ENCODE measurements around the gene MAST4.
"Not testable (repeated sequence)": the region's sequence is repeated elsewhere in the genome, so short reads cannot be mapped to it uniquely, and the experiment has no call there.

Gene MAST4

GRCh38 chr5:67115817-67116216 lies 519.6 kb downstream of the MAST4 start:
- H3K4me3 ChIP-seq (ENCODE audit: low read depth in 1 of 2, low read length in 2 of 2), result no peak overlapping the region
- H3K27ac ChIP-seq (ENCODE audit: low read depth, low read length), result no peak overlapping the region
- H3K27me3 ChIP-seq (ENCODE audit: control insufficient read depth in 1 of 2, insufficient read depth in 2 of 2, low read length in 2 of 2), result no peaks in the 10 kb centered on the region
- no peaks in the 10 kb centered on the region for H3K4me1 ChIP-seq (ENCODE audit: insufficient read depth, low read length)
- H3K9ac ChIP-seq (ENCODE audit: low read length), result no peak overlapping the region
- no peaks in the 10 kb centered on the region for H3K9me3 ChIP-seq (ENCODE audit: low read length)
- peaks cover 4% of the 10 kb centered on the region for H3K36me3 ChIP-seq (ENCODE audit: insufficient read depth, low read length)

DNA sequence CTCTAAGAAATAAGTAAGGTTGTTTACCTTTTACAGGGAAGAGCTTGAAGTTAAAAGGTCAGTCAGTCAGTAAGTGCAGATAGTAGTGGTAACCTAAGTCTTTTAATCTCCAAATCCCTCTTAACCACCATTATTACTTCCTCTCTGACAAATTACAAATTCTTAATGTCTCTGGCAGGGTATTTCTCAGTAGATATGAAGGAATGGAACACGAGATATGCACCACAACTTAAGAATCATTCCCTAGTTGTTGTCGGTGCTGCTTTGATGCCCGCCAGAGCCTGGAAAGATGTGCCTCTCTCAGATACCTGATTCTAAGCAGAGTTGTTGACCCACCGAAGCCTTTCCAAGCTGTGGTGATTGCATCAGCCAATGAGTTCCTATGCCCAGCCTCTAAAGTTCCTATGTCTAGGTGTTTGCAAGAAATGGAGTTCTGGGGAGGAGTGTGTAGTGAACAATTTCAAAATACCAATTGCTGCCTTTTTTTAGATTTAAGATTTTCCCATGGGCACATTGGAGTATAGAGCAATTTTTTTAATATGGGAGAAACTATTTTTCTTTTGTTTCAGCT lies 521.9 kb downstream of the MAST4 start:
- Histone ChIP-seq H3K27ac (ENCODE audit: low read depth, low read length) (no peak overlapping the region), H3K36me3 (ENCODE audit: insufficient read depth, low read length) (peaks cover 3% of the 10 kb centered on the region), H3K4me3 (ENCODE audit: low read depth in 1 of 2, low read length in 2 of 2) (no peak overlapping the region), H3K27me3 (ENCODE audit: control insufficient read depth in 1 of 2, insufficient read depth in 2 of 2, low read length in 2 of 2) (no peaks in the 10 kb centered on the region), H3K4me1 (ENCODE audit: insufficient read depth, low read length) (no peaks in the 10 kb centered on the region), H3K9ac (ENCODE audit: low read length) (no peak overlapping the region), H3K9me3 (ENCODE audit: low read length) (no peaks in the 10 kb centered on the region)

DNA sequence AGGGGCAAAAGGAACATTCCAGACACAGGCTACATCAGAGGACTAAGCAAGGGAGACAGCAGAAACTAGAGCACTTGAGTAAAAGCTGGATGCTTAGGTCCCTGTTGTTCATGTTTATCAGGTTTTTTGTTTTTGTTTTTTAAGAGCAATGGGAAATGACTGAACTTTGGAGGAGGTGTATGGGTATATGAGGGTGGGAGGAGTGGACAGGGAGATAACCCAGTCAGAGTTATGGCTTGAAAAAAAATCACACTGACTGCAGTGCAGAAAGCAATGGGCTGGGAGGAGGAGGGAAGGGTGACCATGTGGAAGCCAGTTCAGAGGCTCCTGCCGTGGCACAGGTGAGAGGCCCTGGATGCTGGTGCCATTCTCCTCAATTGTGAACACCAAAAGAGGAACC lies 522.8 kb downstream of the MAST4 start:
- Histone ChIP-seq H3K36me3 (ENCODE audit: insufficient read depth, low read length) (peaks cover 3% of the 10 kb centered on the region), H3K27ac (ENCODE audit: low read depth, low read length) (no peak overlapping the region)

DNA sequence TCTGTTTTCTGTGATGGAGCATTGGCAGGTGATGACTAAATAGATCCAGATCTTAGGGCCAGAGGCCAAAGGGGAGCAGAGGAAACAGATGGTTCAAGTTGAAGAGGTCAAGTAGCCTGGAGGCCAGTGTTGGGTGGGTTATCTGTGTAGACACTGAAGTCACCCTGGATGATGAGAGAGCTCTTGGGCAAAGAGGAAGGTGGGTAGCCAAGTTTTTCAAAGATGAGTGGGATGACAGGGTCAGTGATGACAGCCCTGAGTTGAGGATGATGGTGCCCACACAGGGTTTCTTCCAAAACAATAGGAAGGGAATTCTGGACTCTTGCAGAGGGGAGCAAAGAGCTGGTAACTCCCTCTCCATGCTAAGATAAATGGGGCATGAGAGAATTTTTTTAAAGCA lies 523.8 kb downstream of the MAST4 start:
- Histone ChIP-seq H3K4me3 (ENCODE audit: low read depth in 1 of 2, low read length in 2 of 2) (no peak overlapping the region), H3K36me3 (ENCODE audit: insufficient read depth, low read length) (peaks cover 3% of the 10 kb centered on the region), H3K27me3 (ENCODE audit: control insufficient read depth in 1 of 2, insufficient read depth in 2 of 2, low read length in 2 of 2) (no peaks in the 10 kb centered on the region), H3K27ac (ENCODE audit: low read depth, low read length) (no peak overlapping the region), H3K4me1 (ENCODE audit: insufficient read depth, low read length) (no peaks in the 10 kb centered on the region), H3K9ac (ENCODE audit: low read length) (no peak overlapping the region), H3K9me3 (ENCODE audit: low read length) (no peaks in the 10 kb centered on the region)

More for the DNA sequence above, 522.8 kb downstream of the MAST4 start:
- Histone ChIP-seq H3K4me3 (ENCODE audit: low read depth in 1 of 2, low read length in 2 of 2) (no peak overlapping the region), H3K4me1 (ENCODE audit: insufficient read depth, low read length) (no peaks in the 10 kb centered on the region), H3K9ac (ENCODE audit: low read length) (no peak overlapping the region), H3K9me3 (ENCODE audit: low read length) (no peaks in the 10 kb centered on the region), H3K27me3 (ENCODE audit: control insufficient read depth in 1 of 2, insufficient read depth in 2 of 2, low read length in 2 of 2) (no peaks in the 10 kb centered on the region)

DNA sequence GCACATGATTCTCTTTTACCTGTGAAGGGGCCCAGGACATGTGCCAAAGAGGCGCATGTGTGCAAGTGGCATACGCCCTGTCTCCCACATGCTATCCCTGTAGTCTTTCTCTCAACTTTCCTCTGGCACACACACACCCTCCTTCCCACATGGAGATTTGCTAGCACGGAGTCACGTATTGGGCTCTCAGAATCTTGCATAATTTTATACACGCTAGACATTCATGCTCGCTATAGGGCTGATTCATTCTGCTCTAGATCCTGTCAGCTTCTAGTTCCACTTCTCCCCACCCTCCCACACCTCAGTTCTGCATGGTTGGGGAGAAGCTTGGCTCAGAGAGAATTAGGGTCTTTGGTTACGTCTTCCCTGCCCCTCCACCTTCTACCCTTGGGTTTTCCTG lies 527.6 kb downstream of the MAST4 start:
- Histone ChIP-seq H3K27me3 (ENCODE audit: control insufficient read depth in 1 of 2, insufficient read depth in 2 of 2, low read length in 2 of 2) (no peaks in the 10 kb centered on the region), H3K36me3 (ENCODE audit: insufficient read depth, low read length) (peaks cover 3% of the 10 kb centered on the region), H3K4me3 (ENCODE audit: low read depth in 1 of 2, low read length in 2 of 2) (no peak overlapping the region), H3K4me1 (ENCODE audit: insufficient read depth, low read length) (no peaks in the 10 kb centered on the region), H3K27ac (ENCODE audit: low read depth, low read length) (no peak overlapping the region), H3K9ac (ENCODE audit: low read length) (no peak overlapping the region), H3K9me3 (ENCODE audit: low read length) (no peaks in the 10 kb centered on the region)

- no peak overlapping the region for H3K9ac ChIP-seq (ENCODE audit: low read length)
- H3K9me3 ChIP-seq (ENCODE audit: low read length), result no peaks in the 10 kb centered on the region
- no peaks in the 10 kb centered on the region for H3K4me1 ChIP-seq (ENCODE audit: insufficient read depth, low read length)
- no peak overlapping the region for H3K27ac ChIP-seq (ENCODE audit: low read depth, low read length)
- peaks cover 3% of the 10 kb centered on the region for H3K36me3 ChIP-seq (ENCODE audit: insufficient read depth, low read length)
- no peak overlapping the region for H3K4me3 ChIP-seq (ENCODE audit: low read depth in 1 of 2, low read length in 2 of 2)
- no peaks in the 10 kb centered on the region for H3K27me3 ChIP-seq (ENCODE audit: control insufficient read depth in 1 of 2, insufficient read depth in 2 of 2, low read length in 2 of 2)
These were observed 528.4 kb downstream of the MAST4 start for GRCh38 chr5:67124556-67124955.

DNA sequence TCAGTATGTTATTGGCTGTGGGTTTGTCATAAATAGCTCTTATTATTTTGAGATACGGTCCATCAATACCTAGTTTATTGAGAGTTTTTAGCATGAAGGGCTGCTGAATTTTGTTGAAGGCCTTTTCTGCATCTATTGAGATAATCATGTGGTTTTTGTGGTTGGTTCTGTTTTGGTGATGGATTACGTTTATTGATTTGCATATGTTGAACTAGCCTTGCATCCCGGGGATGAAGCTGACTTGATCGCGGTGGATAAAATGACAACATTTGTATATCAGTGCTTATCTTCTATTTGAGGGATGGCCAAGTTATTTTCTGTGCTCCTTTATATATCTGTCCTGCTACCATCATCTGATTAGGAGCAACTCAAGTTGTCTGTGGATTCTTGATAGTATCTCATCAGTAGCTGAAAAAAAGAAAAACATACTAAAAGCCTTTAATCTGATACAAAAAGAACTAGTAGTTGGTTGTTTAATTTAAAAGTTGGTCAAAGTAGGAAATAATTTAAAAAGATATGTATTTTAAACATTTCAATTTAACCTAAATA lies 531.2 kb downstream of the MAST4 start:
- H3K9ac ChIP-seq (ENCODE audit: low read length), result not testable (repeated sequence)

DNA sequence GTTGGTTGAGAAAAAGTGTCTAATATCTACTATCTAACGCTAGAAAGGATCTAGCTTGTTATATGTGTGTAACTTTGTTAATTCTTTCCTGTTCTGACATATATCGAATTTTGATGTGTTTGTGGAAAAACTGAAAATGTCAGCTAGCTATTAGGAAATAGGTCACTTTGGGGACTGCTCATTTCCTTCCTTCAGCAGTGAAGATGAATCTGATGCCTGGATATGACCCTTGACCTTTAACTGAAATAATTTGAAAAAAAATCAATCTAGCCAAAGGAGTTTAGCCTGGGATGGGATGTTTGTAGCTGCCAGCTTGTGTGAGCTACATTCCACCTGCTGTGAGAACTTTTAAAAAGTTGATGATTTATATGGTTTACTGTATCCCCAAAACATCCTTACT lies 533.6 kb downstream of the MAST4 start:
- no peaks in the 10 kb centered on the region for H3K9me3 ChIP-seq (ENCODE audit: low read length)
- no peak overlapping the region for H3K4me3 ChIP-seq (ENCODE audit: low read depth in 1 of 2, low read length in 2 of 2)
- no peak overlapping the region for H3K27ac ChIP-seq (ENCODE audit: low read depth, low read length)
- no peaks in the 10 kb centered on the region for H3K4me1 ChIP-seq (ENCODE audit: insufficient read depth, low read length)
- no peak overlapping the region for H3K9ac ChIP-seq (ENCODE audit: low read length)
- peaks cover 16% of the 10 kb centered on the region for H3K36me3 ChIP-seq (ENCODE audit: insufficient read depth, low read length)
- H3K27me3 ChIP-seq (ENCODE audit: control insufficient read depth in 1 of 2, insufficient read depth in 2 of 2, low read length in 2 of 2), result no peaks in the 10 kb centered on the region

More for the DNA sequence above, 531.2 kb downstream of the MAST4 start:
- not testable (repeated sequence) for H3K27ac ChIP-seq (ENCODE audit: low read depth, low read length); H3K4me1 ChIP-seq (ENCODE audit: insufficient read depth, low read length); H3K27me3 ChIP-seq (ENCODE audit: control insufficient read depth in 1 of 2, insufficient read depth in 2 of 2, low read length in 2 of 2); H3K9me3 ChIP-seq (ENCODE audit: low read length); H3K4me3 ChIP-seq (ENCODE audit: low read depth in 1 of 2, low read length in 2 of 2)
- peaks cover 13% of the 10 kb centered on the region for H3K36me3 ChIP-seq (ENCODE audit: insufficient read depth, low read length)

DNA sequence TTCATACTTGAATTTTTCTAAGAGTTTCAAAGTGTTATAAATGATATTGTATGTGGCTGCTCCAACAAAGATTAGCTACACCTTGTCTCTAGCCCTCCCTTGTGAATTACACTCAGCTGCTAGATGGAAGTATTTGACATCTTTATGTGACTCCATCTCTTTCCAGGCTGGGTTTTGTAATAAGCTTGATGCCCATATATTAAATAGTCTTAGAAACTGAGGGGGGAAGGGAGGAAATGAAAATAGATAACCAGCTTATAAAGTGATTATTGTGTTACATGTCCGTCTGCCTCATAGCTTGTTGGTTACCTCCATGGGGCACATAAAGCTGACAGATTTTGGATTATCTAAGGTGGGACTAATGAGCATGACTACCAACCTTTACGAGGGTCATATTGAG lies 537.0 kb downstream of the MAST4 start:
- Histone ChIP-seq H3K27ac (ENCODE audit: low read depth, low read length) (no peak overlapping the region), H3K9ac (ENCODE audit: low read length) (no peak overlapping the region), H3K36me3 (ENCODE audit: insufficient read depth, low read length) (peaks cover 44% of the 10 kb centered on the region), H3K4me1 (ENCODE audit: insufficient read depth, low read length) (no peaks in the 10 kb centered on the region), H3K27me3 (ENCODE audit: control insufficient read depth in 1 of 2, insufficient read depth in 2 of 2, low read length in 2 of 2) (no peaks in the 10 kb centered on the region), H3K4me3 (ENCODE audit: low read depth in 1 of 2, low read length in 2 of 2) (no peak overlapping the region), H3K9me3 (ENCODE audit: low read length) (no peaks in the 10 kb centered on the region)

DNA sequence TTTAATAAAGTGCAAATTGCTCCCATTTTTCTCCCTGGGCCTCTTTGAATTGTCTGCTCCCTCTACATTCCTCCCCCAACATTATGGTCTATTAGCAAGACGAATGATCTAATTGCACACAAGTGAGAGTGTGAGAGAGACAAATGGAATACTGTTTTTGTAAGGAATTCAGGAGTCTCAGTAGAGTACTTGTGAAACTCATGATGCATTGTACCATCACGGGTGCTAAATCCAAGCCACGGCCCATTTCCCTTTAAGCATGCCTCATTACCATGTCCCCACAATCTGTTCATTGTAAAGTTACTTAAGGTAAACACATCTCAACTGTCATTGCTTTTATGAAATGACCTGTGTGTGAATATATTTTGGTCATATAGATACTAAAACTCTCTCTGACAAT lies 537.6 kb downstream of the MAST4 start:
- H3K27ac ChIP-seq (ENCODE audit: low read depth, low read length), result no peak overlapping the region
- H3K9ac ChIP-seq (ENCODE audit: low read length), result no peak overlapping the region
- no peaks in the 10 kb centered on the region for H3K4me1 ChIP-seq (ENCODE audit: insufficient read depth, low read length)
- H3K27me3 ChIP-seq (ENCODE audit: control insufficient read depth in 1 of 2, insufficient read depth in 2 of 2, low read length in 2 of 2), result no peaks in the 10 kb centered on the region
- peaks cover 44% of the 10 kb centered on the region for H3K36me3 ChIP-seq (ENCODE audit: insufficient read depth, low read length)
- no peak overlapping the region for H3K4me3 ChIP-seq (ENCODE audit: low read depth in 1 of 2, low read length in 2 of 2)
- no peaks in the 10 kb centered on the region for H3K9me3 ChIP-seq (ENCODE audit: low read length)

- H3K9me3 ChIP-seq (ENCODE audit: low read length), result no peaks in the 10 kb centered on the region
- H3K4me3 ChIP-seq (ENCODE audit: low read depth in 1 of 2, low read length in 2 of 2), result no peak overlapping the region
- H3K4me1 ChIP-seq (ENCODE audit: insufficient read depth, low read length), result no peaks in the 10 kb centered on the region
- no peak overlapping the region for H3K27ac ChIP-seq (ENCODE audit: low read depth, low read length)
- no peaks in the 10 kb centered on the region for H3K27me3 ChIP-seq (ENCODE audit: control insufficient read depth in 1 of 2, insufficient read depth in 2 of 2, low read length in 2 of 2)
- H3K36me3 ChIP-seq (ENCODE audit: insufficient read depth, low read length), result peaks cover 38% of the 10 kb centered on the region
- H3K9ac ChIP-seq (ENCODE audit: low read length), result no peak overlapping the region
These were observed 539.3 kb downstream of the MAST4 start for GRCh38 chr5:67135381-67135984.

- peaks cover 59% of the 10 kb centered on the region for H3K36me3 ChIP-seq (ENCODE audit: insufficient read depth, low read length)
- H3K27ac ChIP-seq (ENCODE audit: low read depth, low read length), result no peak overlapping the region
- H3K27me3 ChIP-seq (ENCODE audit: control insufficient read depth in 1 of 2, insufficient read depth in 2 of 2, low read length in 2 of 2), result no peaks in the 10 kb centered on the region
- H3K9me3 ChIP-seq (ENCODE audit: low read length), result no peaks in the 10 kb centered on the region
- no peaks in the 10 kb centered on the region for H3K4me1 ChIP-seq (ENCODE audit: insufficient read depth, low read length)
- H3K4me3 ChIP-seq (ENCODE audit: low read depth in 1 of 2, low read length in 2 of 2), result no peak overlapping the region
- H3K9ac ChIP-seq (ENCODE audit: low read length), result no peak overlapping the region
These were observed 542.8 kb downstream of the MAST4 start for GRCh38 chr5:67139030-67139429.
